Thoracic aorta (tissue), 2 donors: ENCODE measurements around the gene HNRNPA3. TPM values are rescaled to one million over a fixed set of nuclear protein-coding genes. Genes with fewer than 3 reads are reported as not detected.
A peak's percentile ranks its signal among the peaks of the same experiment; 100 is the strongest.
"Not testable (repeated sequence)": the region's sequence is repeated elsewhere in the genome, so short reads cannot be mapped to it uniquely, and the experiment has no call there.

Source experiments
- ATAC-seq: fragments of 150-250 bp; one replicate; pipeline ENCODE4 v1.8.0; 2017; ENCODE audit warnings: low read depth; ENCODE audit not compliant: insufficient number of reproducible peaks, low FRiP score
- DNase-seq: peaks from one replicate; pipeline ENCODE4 v3.0.0-alpha.2; 2020; ENCODE audit warnings: low spot score
- H3K27ac ChIP-seq, 2 donors: fragments of 200-600 bp; sonication (generic); 1 replicate in 1 of 2; 2 replicates in 1 of 2; pipeline ENCODE4 v1.5.1; 2016; ENCODE audit warnings: mild to moderate bottlenecking in 2 of 2, moderate library complexity in 2 of 2
- H3K27me3 ChIP-seq: fragments of 200-600 bp; sonication (generic); replicated peaks from 2 replicates; pipeline ENCODE4 v1.6.0; 2016; ENCODE audit warnings: mild to moderate bottlenecking; ENCODE audit not compliant: insufficient read depth
- H3K36me3 ChIP-seq: fragments of 200-600 bp; sonication (generic); one replicate; pipeline ENCODE4 v1.5.1; 2016
- H3K4me1 ChIP-seq, 2 donors: fragments of 200-600 bp; sonication (generic); 1 replicate in 1 of 2; 2 replicates in 1 of 2; pipeline versions ENCODE4 v1.5.1 to v1.6.0; 2016; ENCODE audit warnings: low read depth in 2 of 2, mild to moderate bottlenecking in 1 of 2; ENCODE audit not compliant: control insufficient read depth in 1 of 2
- H3K4me3 ChIP-seq: fragments of 200-600 bp; sonication (generic); 2 replicates; pipeline ENCODE4 v1.5.1; 2016; ENCODE audit warnings: mild to moderate bottlenecking
- H3K9me3 ChIP-seq: fragments of 200-600 bp; sonication (generic); 2 replicates; pipeline ENCODE4 v1.5.1; 2016
- total RNA-seq, 2 donors: library from RNA; depleted of rRNA; stranded (reverse); fragments of >200 nt; gene quantifications; one replicate each; pipeline versions ENCODE4 v1.1.0 to v1.2.3, GENCODE V29; 2016
- TF ChIP-seq, protein P1 (sequence below): fragments of 200-600 bp; sonication (generic); IDR thresholded peaks from one replicate; pipeline ENCODE4 v1.5.1; 2019; ENCODE audit warnings: antibody characterized with exemption

HNRNPA3 gene
- total RNA-seq, 2 donors from 2014 or later: 60.1 to 98.4 TPM

DNA sequence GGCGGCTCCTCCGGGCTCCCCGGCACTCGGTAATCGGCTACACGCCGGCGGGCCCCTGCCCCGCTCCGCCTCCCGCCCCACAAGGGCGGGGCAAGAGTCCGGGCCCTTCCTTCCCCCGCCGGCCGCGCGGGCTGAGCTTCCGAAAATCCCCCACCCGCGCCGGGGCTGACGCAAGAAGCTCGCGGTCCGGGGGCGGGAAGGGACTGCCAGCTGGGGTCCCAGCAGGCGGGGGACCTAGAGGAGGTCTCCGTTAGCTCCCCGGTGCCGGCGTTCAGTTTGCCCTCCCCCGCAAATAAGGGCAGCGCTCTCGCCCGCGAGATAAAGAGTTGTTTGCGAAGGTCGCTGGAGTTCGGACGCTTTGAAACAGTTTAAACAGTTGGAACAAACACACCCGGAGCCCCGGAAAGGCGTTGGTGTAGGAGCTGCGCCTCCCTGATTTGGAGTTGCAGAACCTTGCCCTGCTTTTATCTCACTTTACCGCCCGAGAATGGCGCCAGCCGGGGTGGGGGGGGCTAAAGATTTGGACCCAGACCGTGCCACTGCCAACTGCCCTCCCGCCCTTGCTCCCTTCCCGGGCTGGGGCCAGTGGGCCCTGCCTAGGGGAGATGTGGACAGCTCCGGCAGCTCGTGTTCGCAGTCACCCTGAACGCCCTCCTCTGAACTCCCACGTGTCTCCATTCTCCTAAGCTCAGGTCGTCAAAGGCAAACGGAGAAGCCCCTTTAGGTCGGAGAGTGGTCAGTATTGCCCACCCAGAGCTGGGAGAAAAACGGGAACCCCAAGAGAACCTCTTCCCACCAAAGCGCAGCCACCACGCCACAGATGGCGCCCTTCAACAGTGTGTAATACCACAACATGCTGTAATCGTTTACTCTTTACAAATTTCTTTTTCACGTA lies 52.3 kb downstream of the HNRNPA3 start, which contains the start of gene NFE2L2:
Gene NFE2L2, minus strand, starts transcription at position 35 of the 895 bp plus-strand sequence. CDS start 151 bp downstream, outside the sequence.
- Histone ChIP-seq H3K9me3 (no peaks in the 10 kb centered on the region), H3K36me3 (no peaks in the 10 kb centered on the region), H3K27me3 (no peaks in the 10 kb centered on the region), H3K4me3 (peak within 1 kb of the TSS; percentile 98), H3K4me1 (peaks cover 28 to 35% of the 10 kb centered on the region in 2 donors), H3K27ac (peak within 1 kb of the TSS; percentile 100)
- TF ChIP-seq, protein P1, sequence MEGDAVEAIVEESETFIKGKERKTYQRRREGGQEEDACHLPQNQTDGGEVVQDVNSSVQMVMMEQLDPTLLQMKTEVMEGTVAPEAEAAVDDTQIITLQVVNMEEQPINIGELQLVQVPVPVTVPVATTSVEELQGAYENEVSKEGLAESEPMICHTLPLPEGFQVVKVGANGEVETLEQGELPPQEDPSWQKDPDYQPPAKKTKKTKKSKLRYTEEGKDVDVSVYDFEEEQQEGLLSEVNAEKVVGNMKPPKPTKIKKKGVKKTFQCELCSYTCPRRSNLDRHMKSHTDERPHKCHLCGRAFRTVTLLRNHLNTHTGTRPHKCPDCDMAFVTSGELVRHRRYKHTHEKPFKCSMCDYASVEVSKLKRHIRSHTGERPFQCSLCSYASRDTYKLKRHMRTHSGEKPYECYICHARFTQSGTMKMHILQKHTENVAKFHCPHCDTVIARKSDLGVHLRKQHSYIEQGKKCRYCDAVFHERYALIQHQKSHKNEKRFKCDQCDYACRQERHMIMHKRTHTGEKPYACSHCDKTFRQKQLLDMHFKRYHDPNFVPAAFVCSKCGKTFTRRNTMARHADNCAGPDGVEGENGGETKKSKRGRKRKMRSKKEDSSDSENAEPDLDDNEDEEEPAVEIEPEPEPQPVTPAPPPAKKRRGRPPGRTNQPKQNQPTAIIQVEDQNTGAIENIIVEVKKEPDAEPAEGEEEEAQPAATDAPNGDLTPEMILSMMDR: peak; percentile 19
- ATAC-seq: peak; percentile 79
- peak; percentile 47 for DNase-seq

GRCh38 chr2:177265824-177266817 lies 53.5 kb downstream of the HNRNPA3 start:
- Histone ChIP-seq H3K27me3 (no peaks in the 10 kb centered on the region), H3K4me3 (peak overlapping the region; percentile 98), H3K27ac (peak overlapping the region; percentile 100), H3K36me3 (no peaks in the 10 kb centered on the region), H3K4me1 (peaks cover 17 to 33% of the 10 kb centered on the region in 2 donors), H3K9me3 (no peaks in the 10 kb centered on the region)
- TF ChIP-seq, protein P1: no peak
- DNase-seq (no peak), ATAC-seq (no peak)

DNA sequence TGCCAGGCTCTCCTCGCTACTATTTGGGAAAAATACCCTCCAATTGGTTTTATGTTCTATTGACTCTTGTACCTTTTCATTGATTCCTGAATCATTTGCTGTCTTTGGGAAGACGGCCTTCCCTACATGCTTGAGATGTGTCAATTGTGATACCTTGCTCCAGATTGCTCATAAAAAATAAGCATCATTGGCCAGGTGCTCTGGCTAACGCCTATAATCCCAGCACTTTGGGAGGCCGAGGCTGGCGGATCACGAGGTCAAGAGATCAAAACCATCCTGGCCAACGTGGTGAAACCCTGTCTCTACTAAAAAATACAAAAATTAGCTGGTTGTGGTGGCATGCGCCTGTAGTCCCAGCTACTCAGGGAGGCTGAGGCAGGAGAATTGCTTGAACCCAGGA lies 54.4 kb downstream of the HNRNPA3 start:
- Histone ChIP-seq H3K4me1 (peaks cover 9 to 28% of the 10 kb centered on the region in 2 donors), H3K27ac (peak overlapping the region in 1 of 2 donors; percentile 100)
- H3K36me3 ChIP-seq, ATAC-seq, DNase-seq, H3K27me3 ChIP-seq, H3K9me3 ChIP-seq, H3K4me3 ChIP-seq: not testable (repeated sequence)

- Histone ChIP-seq H3K36me3 (no peaks in the 10 kb centered on the region), H3K4me3 (no peak overlapping the region), H3K4me1 (peaks cover 9 to 36% of the 10 kb centered on the region in 2 donors), H3K27ac (no peak overlapping the region), H3K9me3 (no peaks in the 10 kb centered on the region), H3K27me3 (no peaks in the 10 kb centered on the region)
- DNase-seq (no peak), ATAC-seq (no peak)
- TF ChIP-seq, protein P1: no peak
Measured at GRCh38 chr2:177268187-177268871, 55.7 kb downstream of the HNRNPA3 start.

DNA sequence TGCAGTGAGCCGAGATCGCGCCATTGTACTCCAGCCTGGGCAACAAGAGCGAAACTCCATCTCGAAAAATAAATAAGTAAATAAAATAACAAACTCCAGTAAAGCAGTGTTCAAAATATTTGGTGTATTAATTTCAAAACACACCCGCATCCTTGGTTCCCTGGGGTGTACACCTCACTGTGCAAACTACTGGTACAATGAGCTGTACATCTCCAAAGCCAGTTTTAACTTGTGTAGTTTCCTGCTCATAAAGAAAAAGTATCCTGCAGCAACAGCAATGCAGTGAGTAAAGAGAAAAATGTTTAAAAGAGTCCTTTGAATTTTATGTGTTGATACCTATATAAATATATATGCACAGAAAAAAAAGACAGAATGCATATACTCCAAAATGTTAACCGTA lies 56.3 kb downstream of the HNRNPA3 start:
- Histone ChIP-seq H3K27ac (no peak overlapping the region), H3K27me3 (no peaks in the 10 kb centered on the region), H3K4me1 (peaks cover 12 to 42% of the 10 kb centered on the region in 2 donors), H3K9me3 (no peaks in the 10 kb centered on the region), H3K4me3 (no peak overlapping the region), H3K36me3 (no peaks in the 10 kb centered on the region)
- ATAC-seq (no peak), DNase-seq (no peak)
- TF ChIP-seq, protein P1: no peak
